ENCODE data around the gene FOXK1. TPM values are rescaled to one million over a fixed set of nuclear protein-coding genes. Genes with fewer than 3 reads are reported as not detected.

The FOXK1 gene
- total RNA-seq, 2 experiments from 2014 or later = 38.5 to 39.6 TPM

- Mint-ChIP-seq H3K4me1 (ENCODE audit: low read depth) (peaks cover 59% of the 10 kb centered on the region), H3K27me3 (no peaks in the 10 kb centered on the region), H3K4me3 (peak overlapping the region; percentile 2), H3K27ac (peak overlapping the region; percentile 62), H3K9me3 (no peaks in the 10 kb centered on the region), H3K36me3 (ENCODE audit: low read depth) (peaks cover 37% of the 10 kb centered on the region)
- ChIA-PET POLR2A (interaction anchor here (0.8 to 2.3 kb wide), 2 partner anchors 22 to 109 kb away, joined by 3 to 8 read pairs; no protein-coding TSS in a partner anchor), CTCF (interaction anchor here (1.0 to 1.6 kb wide), 4 partner anchors 9 to 67 kb away, joined by 3 to 5 read pairs (median 4); no protein-coding TSS in a partner anchor)
- DNase-seq (peak; percentile 26), ATAC-seq (no peak)
- no peak for TF ChIP-seq CTCF (IDR thresholded peaks at IDR 0.05)
- intact Hi-C loops (cut with micrococcal nuclease) = loop anchor here (5.0 kb wide), 1 partner anchor 66 kb away; the partner anchor contains the start of gene FOXK1
These were observed 66.2 kb downstream of the FOXK1 start for GRCh38 chr7:4748231-4748681.

DNA sequence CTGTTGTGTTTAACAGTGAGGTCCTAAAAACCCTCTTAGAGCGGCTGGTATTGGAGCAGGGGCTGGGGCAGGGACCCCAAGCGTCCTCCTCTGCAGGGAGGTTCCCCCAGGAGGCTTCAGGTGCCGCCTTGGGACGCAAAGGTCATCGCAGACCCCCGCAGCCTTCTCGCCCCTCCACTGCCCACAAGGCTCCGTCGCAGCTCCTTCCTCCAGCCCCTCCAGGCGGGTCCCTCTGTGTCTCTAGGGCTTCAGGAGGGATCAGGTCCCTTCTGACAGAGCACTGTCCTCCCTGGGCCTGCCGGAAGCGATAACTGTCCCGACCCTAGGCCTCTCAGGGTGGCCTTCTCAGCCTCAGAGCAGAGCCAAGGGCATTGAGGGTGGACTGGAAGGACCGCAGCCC is 67.3 kb downstream of the FOXK1 start:
- Mint-ChIP-seq H3K27ac (no peak overlapping the region), H3K36me3 (ENCODE audit: low read depth) (peaks cover 36% of the 10 kb centered on the region), H3K27me3 (no peaks in the 10 kb centered on the region), H3K9me3 (no peaks in the 10 kb centered on the region), H3K4me3 (no peak overlapping the region), H3K4me1 (ENCODE audit: low read depth) (peaks cover 56% of the 10 kb centered on the region)
- no peak for ATAC-seq
- TF ChIP-seq CTCF (IDR thresholded peaks at IDR 0.05) = no peak
- POLR2A ChIA-PET = no interaction called here
- DNase-seq = no peak
- CTCF ChIA-PET = no interaction called here
- intact Hi-C loops (cut with micrococcal nuclease) = loop anchor here (5.0 kb wide), 1 partner anchor 67 kb away; the partner anchor contains the start of gene FOXK1

GRCh38 chr7:4749798-4750197 is 67.7 kb downstream of the FOXK1 start:
- H3K4me1 Mint-ChIP-seq (ENCODE audit: low read depth) = peaks cover 52% of the 10 kb centered on the region
- ATAC-seq (no peak), DNase-seq (no peak)
- no peaks in the 10 kb centered on the region for H3K9me3 Mint-ChIP-seq
- no peak overlapping the region for H3K4me3 Mint-ChIP-seq
- H3K27me3 Mint-ChIP-seq = no peaks in the 10 kb centered on the region
- ChIA-PET POLR2A (no interaction called here), CTCF (no interaction called here)
- intact Hi-C loops (cut with micrococcal nuclease) = loop anchor here (5.0 kb wide), 1 partner anchor 67 kb away; the partner anchor contains the start of gene FOXK1
- no peak overlapping the region for H3K27ac Mint-ChIP-seq
- TF ChIP-seq CTCF (IDR thresholded peaks at IDR 0.05) = no peak
- H3K36me3 Mint-ChIP-seq (ENCODE audit: low read depth) = peaks cover 38% of the 10 kb centered on the region

DNA sequence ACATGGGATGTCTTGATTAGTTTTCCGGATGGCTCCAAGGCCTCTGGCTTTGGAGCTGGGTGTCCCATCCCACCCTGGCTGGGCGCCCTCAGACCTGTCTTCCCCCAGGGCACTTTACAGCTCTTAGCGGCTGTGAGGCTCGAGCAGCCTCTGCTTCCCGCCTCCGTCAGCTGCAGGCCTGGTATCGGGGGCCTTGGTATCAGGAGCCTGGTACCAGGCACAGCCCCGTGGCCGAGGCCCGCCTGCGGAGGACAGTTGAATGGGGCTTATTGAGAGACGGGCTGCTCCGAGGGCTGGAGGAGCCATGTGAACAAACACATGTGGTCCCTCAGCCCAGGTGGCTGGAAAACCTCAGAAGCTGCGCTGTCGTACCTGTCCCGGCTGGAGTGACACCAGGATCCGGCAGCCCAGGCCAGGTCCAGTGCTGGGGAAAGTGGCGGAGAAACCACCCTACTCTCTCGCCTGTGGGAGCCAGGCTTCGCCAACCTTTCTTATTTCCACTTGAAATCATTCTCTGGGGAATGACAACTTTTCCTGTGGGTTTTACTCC is 69.4 kb downstream of the FOXK1 start:
- no peaks in the 10 kb centered on the region for H3K27me3 Mint-ChIP-seq
- no peak overlapping the region for H3K4me3 Mint-ChIP-seq
- intact Hi-C loops (cut with micrococcal nuclease) = no loop called here
- no peak for DNase-seq
- TF ChIP-seq CTCF (IDR thresholded peaks at IDR 0.05) = no peak
- no peaks in the 10 kb centered on the region for H3K9me3 Mint-ChIP-seq
- ChIA-PET CTCF (interaction anchor here (0.9 to 1.3 kb wide), 3 partner anchors 24 to 58 kb away, joined by 3 read pairs; partner anchors contain the start of gene AP5Z1), POLR2A (no interaction called here)
- no peak for ATAC-seq
- H3K36me3 Mint-ChIP-seq (ENCODE audit: low read depth) = peaks cover 35% of the 10 kb centered on the region
- H3K27ac Mint-ChIP-seq = no peak overlapping the region
- peaks cover 38% of the 10 kb centered on the region for H3K4me1 Mint-ChIP-seq (ENCODE audit: low read depth)
